Measurements from ENCODE around the gene WIPF1. TPM values are rescaled to one million over a fixed set of nuclear protein-coding genes. Genes with fewer than 3 reads are reported as not detected.

Gene WIPF1
- polyA plus RNA-seq, 1 of the 3 experiments (the other 2 are of a cell fraction), result 56.7 TPM

DNA sequence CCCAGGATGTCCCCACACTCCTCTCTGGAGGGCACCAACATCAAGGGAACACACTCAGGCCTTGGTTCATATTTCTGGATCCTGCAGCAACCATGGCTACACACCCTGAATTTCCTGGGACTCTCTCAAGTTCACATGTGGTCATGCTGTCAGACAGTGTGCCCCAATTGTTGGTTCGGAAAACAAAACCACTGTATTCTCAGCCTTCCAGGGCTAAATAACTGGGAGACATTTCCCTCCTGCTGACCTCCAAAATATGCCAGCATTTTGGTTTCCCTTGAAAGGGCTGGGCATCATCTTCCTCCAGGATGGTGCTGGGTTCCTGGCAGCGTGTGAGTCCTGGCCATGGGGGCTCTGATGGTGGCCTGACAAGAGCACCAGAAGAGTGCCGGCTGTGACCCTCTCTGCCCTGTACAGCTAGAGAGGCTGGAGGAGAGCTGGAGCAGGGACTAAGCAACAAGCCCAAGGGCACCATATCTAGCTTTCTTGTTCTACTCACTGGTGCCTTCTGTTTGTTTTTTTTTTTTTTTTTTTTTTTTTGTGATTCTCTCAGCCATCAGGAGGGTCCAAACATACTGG lies 37.5 kb upstream of the WIPF1 start:
- 0 out of 2 replicates have a peak overlapping the region, but pooled peaks have one; percentile 24 for H3K4me2 ChIP-seq
- 96% methylated on average over 3 of the region's 3 CpGs for WGBS (ENCODE audit: low lambda C conversion rate)
- no peak for TF ChIP-seq MEF2A (IDR thresholded peaks at IDR 0.05; ENCODE audit: borderline replicate concordance, low read depth)
- TF ChIP-seq JUND (IDR thresholded peaks at IDR 0.05), result no peak
- no peak for TF ChIP-seq GABPA (IDR thresholded peaks at IDR 0.05; ENCODE audit: low read depth)
- no peak for TF ChIP-seq EP300 (IDR thresholded peaks at IDR 0.05; ENCODE audit: borderline replicate concordance in 1 of 2, low read depth in 1 of 2, low read length in 1 of 2)
- no peak for TF ChIP-seq ELF1 (IDR thresholded peaks at IDR 0.05)
- TF ChIP-seq SMC3 (IDR thresholded peaks at IDR 0.05; ENCODE audit: low read depth, low read length), result no peak
- TF ChIP-seq, protein P1, sequence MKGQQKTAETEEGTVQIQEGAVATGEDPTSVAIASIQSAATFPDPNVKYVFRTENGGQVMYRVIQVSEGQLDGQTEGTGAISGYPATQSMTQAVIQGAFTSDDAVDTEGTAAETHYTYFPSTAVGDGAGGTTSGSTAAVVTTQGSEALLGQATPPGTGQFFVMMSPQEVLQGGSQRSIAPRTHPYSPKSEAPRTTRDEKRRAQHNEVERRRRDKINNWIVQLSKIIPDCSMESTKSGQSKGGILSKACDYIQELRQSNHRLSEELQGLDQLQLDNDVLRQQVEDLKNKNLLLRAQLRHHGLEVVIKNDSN (IDR thresholded peaks at IDR 0.05; ENCODE audit: borderline replicate concordance, low read depth), result no peak
- TF ChIP-seq, protein P2, sequence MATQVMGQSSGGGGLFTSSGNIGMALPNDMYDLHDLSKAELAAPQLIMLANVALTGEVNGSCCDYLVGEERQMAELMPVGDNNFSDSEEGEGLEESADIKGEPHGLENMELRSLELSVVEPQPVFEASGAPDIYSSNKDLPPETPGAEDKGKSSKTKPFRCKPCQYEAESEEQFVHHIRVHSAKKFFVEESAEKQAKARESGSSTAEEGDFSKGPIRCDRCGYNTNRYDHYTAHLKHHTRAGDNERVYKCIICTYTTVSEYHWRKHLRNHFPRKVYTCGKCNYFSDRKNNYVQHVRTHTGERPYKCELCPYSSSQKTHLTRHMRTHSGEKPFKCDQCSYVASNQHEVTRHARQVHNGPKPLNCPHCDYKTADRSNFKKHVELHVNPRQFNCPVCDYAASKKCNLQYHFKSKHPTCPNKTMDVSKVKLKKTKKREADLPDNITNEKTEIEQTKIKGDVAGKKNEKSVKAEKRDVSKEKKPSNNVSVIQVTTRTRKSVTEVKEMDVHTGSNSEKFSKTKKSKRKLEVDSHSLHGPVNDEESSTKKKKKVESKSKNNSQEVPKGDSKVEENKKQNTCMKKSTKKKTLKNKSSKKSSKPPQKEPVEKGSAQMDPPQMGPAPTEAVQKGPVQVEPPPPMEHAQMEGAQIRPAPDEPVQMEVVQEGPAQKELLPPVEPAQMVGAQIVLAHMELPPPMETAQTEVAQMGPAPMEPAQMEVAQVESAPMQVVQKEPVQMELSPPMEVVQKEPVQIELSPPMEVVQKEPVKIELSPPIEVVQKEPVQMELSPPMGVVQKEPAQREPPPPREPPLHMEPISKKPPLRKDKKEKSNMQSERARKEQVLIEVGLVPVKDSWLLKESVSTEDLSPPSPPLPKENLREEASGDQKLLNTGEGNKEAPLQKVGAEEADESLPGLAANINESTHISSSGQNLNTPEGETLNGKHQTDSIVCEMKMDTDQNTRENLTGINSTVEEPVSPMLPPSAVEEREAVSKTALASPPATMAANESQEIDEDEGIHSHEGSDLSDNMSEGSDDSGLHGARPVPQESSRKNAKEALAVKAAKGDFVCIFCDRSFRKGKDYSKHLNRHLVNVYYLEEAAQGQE (IDR thresholded peaks at IDR 0.05; ENCODE audit: low read depth, low read length), result no peak
- H3F3A ChIP-seq (replicated peaks; ENCODE audit: insufficient read depth), result peaks cover 46% of the 10 kb centered on the region
- no peaks in the 10 kb centered on the region for H3K9me2 ChIP-seq
- H3K27me3 ChIP-seq (ENCODE audit: insufficient read depth), result no peaks in the 10 kb centered on the region
- H3K36me3 ChIP-seq (replicated peaks in 1 of 2; ENCODE audit: control insufficient read depth in 1 of 2, insufficient read depth in 2 of 2, low read length in 1 of 2), result peaks cover 2% of the 10 kb centered on the region in 2 experiments
- DNase-seq, result no peak
- H3K4me3 ChIP-seq (ENCODE audit: low read depth in 2 of 2, low read length in 1 of 2), result no peak overlapping the region
- H2AFZ ChIP-seq (ENCODE audit: low read depth), result no peak overlapping the region
- ChIA-PET POLR2A (interaction anchor here (0.7 kb wide), 1 partner anchor 56 kb away, joined by 5 read pairs; no protein-coding TSS in a partner anchor), CTCF (interaction anchor here (0.6 to 0.7 kb wide), 2 partner anchors 14 to 63 kb away, joined by 3 read pairs; no protein-coding TSS in a partner anchor)
- H3K4me1 ChIP-seq (ENCODE audit: control insufficient read depth in 1 of 2, insufficient read depth in 2 of 2, low read depth in 1 of 2, low read length in 1 of 2), result peaks cover 23% of the 10 kb centered on the region in 2 experiments
- H3K27ac ChIP-seq (ENCODE audit: low read depth in 2 of 2, low read length in 1 of 2), result peak overlapping the region in 1 of 2 experiments; percentile 76; a peak in 2 of 4 replicates
- no peaks in the 10 kb centered on the region for H4K20me1 ChIP-seq (ENCODE audit: insufficient read depth)
- H3K9ac ChIP-seq, result no peak overlapping the region
- no peaks in the 10 kb centered on the region for H3K9me3 ChIP-seq
- peaks cover 71% of the 10 kb centered on the region for H3K79me2 ChIP-seq (ENCODE audit: insufficient read depth)

DNA sequence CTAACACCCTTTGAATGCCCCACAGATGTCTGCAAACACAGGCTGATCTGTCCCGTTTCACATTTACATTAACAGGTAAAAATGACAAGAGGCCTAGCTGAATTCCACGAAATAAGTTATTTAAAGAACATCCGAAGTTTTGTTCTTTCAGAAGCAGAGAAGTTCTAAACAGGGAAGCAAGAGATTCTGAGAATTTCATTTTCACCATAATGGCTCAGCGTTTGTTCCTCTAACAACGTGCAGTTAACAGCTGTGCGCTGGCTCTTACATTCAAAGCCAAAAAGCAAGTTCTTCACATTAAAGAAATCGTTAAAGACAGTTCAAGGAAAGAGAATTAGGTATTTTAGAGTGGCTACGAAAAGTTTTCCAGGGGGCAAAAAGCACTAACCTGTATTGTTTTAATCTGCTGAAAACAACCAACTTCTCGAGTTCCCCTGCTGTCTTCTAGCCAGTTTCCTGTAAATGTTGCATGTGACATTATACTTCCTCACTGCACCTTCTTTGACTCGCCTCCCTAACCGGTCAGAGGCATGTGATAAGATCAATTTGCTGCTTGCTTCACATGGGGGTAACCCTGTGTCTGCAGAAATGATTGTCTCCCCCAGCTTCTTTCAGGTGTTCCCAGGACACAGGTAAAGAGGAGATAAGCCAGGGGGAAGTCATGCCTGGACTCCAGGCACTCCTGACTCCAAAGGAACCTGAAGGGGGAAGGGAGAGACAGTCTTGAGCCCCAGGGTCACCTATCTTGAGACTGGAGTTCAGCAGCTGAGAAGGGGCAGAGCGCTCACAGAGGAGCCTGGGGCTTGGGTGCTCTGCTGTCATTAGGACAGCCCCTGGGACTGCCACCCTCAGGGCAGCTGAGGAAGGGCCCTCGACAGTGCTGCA lies 36.8 kb upstream of the WIPF1 start:
- DNase-seq, result no peak
- Histone ChIP-seq H3K27ac (ENCODE audit: low read depth in 2 of 2, low read length in 1 of 2) (no peak overlapping the region; a peak in 1 of 4 replicates), H4K20me1 (ENCODE audit: insufficient read depth) (no peaks in the 10 kb centered on the region), H3K9me3 (no peaks in the 10 kb centered on the region), H3F3A (replicated peaks; ENCODE audit: insufficient read depth) (peaks cover 46% of the 10 kb centered on the region), H2AFZ (ENCODE audit: low read depth) (no peak overlapping the region), H3K27me3 (ENCODE audit: insufficient read depth) (no peaks in the 10 kb centered on the region), H3K4me3 (ENCODE audit: low read depth in 2 of 2, low read length in 1 of 2) (no peak overlapping the region), H3K4me2 (peak overlapping the region; percentile 23; the same call in 1 of the 2 replicates), H3K9me2 (no peaks in the 10 kb centered on the region), H3K9ac (no peak overlapping the region), H3K79me2 (ENCODE audit: insufficient read depth) (peaks cover 71% of the 10 kb centered on the region), H3K36me3 (replicated peaks in 1 of 2; ENCODE audit: control insufficient read depth in 1 of 2, insufficient read depth in 2 of 2, low read length in 1 of 2) (peaks cover 2 to 4% of the 10 kb centered on the region in 2 experiments), H3K4me1 (ENCODE audit: control insufficient read depth in 1 of 2, insufficient read depth in 2 of 2, low read depth in 1 of 2, low read length in 1 of 2) (peaks cover 23 to 25% of the 10 kb centered on the region in 2 experiments)
- WGBS (ENCODE audit: low lambda C conversion rate), result 82% methylated on average over 11 of the region's 13 CpGs
- POLR2A ChIA-PET, result no interaction called here
- CTCF ChIA-PET, result interaction anchor here (0.6 to 1.0 kb wide), 4 partner anchors 13 to 137 kb away, joined by 3 to 4 read pairs (median 3); no protein-coding TSS in a partner anchor
- no peak for TF ChIP-seq CHD2 (IDR thresholded peaks at IDR 0.05; ENCODE audit: low read length, partially characterized antibody)
- TF ChIP-seq FOSL2 (IDR thresholded peaks at IDR 0.05; ENCODE audit: borderline replicate concordance, low read depth), result no peak
- TF ChIP-seq TAF1 (IDR thresholded peaks at IDR 0.05; ENCODE audit: borderline replicate concordance, low read depth, low read length), result no peak
- TF ChIP-seq ELF1 (IDR thresholded peaks at IDR 0.05), result no peak
- TF ChIP-seq, protein P3, sequence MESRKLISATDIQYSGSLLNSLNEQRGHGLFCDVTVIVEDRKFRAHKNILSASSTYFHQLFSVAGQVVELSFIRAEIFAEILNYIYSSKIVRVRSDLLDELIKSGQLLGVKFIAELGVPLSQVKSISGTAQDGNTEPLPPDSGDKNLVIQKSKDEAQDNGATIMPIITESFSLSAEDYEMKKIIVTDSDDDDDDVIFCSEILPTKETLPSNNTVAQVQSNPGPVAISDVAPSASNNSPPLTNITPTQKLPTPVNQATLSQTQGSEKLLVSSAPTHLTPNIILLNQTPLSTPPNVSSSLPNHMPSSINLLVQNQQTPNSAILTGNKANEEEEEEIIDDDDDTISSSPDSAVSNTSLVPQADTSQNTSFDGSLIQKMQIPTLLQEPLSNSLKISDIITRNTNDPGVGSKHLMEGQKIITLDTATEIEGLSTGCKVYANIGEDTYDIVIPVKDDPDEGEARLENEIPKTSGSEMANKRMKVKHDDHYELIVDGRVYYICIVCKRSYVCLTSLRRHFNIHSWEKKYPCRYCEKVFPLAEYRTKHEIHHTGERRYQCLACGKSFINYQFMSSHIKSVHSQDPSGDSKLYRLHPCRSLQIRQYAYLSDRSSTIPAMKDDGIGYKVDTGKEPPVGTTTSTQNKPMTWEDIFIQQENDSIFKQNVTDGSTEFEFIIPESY (IDR thresholded peaks at IDR 0.05; ENCODE audit: borderline replicate concordance, low read depth), result no peak
- TF ChIP-seq SIN3A (IDR thresholded peaks at IDR 0.05; ENCODE audit: borderline replicate concordance, low read depth, low read length), result no peak
- TF ChIP-seq, protein P4, sequence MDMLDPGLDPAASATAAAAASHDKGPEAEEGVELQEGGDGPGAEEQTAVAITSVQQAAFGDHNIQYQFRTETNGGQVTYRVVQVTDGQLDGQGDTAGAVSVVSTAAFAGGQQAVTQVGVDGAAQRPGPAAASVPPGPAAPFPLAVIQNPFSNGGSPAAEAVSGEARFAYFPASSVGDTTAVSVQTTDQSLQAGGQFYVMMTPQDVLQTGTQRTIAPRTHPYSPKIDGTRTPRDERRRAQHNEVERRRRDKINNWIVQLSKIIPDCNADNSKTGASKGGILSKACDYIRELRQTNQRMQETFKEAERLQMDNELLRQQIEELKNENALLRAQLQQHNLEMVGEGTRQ (IDR thresholded peaks at IDR 0.05; ENCODE audit: borderline replicate concordance, low read depth, low read length), result no peak
- no peak for TF ChIP-seq NRF1 (IDR thresholded peaks at IDR 0.05; ENCODE audit: low read depth, low read length)
- TF ChIP-seq, protein P1 (IDR thresholded peaks at IDR 0.05; ENCODE audit: borderline replicate concordance, low read depth), result no peak
- TF ChIP-seq RAD21 (IDR thresholded peaks at IDR 0.05; ENCODE audit: low read length), result no peak
